Activated CD4-positive, alpha-beta T cell treated with anti-CD3 and anti-CD28 coated beads for 36 hours (primary cell): ENCODE measurements around the gene HMCES. TPM values are rescaled to one million over a fixed set of nuclear protein-coding genes. Genes with fewer than 3 reads are reported as not detected.

Experiments used
- ATAC-seq: fragments of 200-7000 bp; cut with Tn5 transposase; one replicate; pipeline ENCODE4 v1.10.0; 2021; ENCODE audit warnings: mild to moderate bottlenecking, moderate library complexity
- CTCF ChIA-PET: fragments of 350-600 bp; sonication (Branson Sonifier 250); formaldehyde crosslinking; loops from one replicate; lab custom pipeline; 2021; ENCODE audit warnings: antibody characterized with exemption; lab: Charles Lee
- POLR2A ChIA-PET: fragments of 350-600 bp; sonication (Branson Sonifier 250); formaldehyde crosslinking; loops from one replicate; lab custom pipeline; 2021; ENCODE audit warnings: antibody characterized with exemption, inconsistent platforms; lab: Charles Lee
- DNase-seq: peaks from one replicate; pipeline ENCODE4 v3.0.0-alpha.2; 2020
- H3K27ac Mint-ChIP-seq: one replicate; pipeline ENCODE4 v1.8.0; 2021; ENCODE audit warnings: mixed read lengths
- H3K27me3 Mint-ChIP-seq: one replicate; pipeline ENCODE4 v1.8.0; 2021; ENCODE audit warnings: mixed read lengths
- H3K36me3 Mint-ChIP-seq: one replicate; pipeline ENCODE4 v1.8.0; 2021; ENCODE audit warnings: low read depth, mixed read lengths
- H3K4me1 Mint-ChIP-seq: one replicate; pipeline ENCODE4 v1.8.0; 2021; ENCODE audit warnings: mixed read lengths
- H3K4me3 Mint-ChIP-seq: one replicate; pipeline ENCODE4 v1.8.0; 2021; ENCODE audit warnings: mild to moderate bottlenecking, moderate library complexity, mixed read lengths
- H3K9me3 Mint-ChIP-seq: one replicate; pipeline ENCODE4 v1.8.0; 2021; ENCODE audit warnings: low read depth, mixed read lengths
- intact Hi-C, 2 experiments: fragments of 100-400 bp; cut with DNase I in 1 of 2; cut with micrococcal nuclease in 1 of 2; formaldehyde crosslinking; loops; one replicate each; pipeline versions ENCODE4 v1.14.2 to v1.15.1; 2022 to 2024; cut with DNase I, micrococcal nuclease
- total RNA-seq, 2 experiments: library from RNA; stranded (reverse); gene quantifications; one replicate each; pipeline ENCODE4 v1.2.3, GENCODE V29; 2021

HMCES gene
- total RNA-seq, 2 experiments from 2014 or later: 43.1 to 56.7 TPM

- DNase-seq (no peak), ATAC-seq (no peak)
- Mint-ChIP-seq H3K36me3 (no peaks in the 10 kb centered on the region), H3K4me1 (no peaks in the 10 kb centered on the region), H3K27me3 (no peaks in the 10 kb centered on the region), H3K27ac (no peak overlapping the region), H3K9me3 (no peaks in the 10 kb centered on the region), H3K4me3 (no peak overlapping the region)
- ChIA-PET POLR2A (no interaction called here), CTCF (interaction anchor here (0.6 kb wide), 1 partner anchor 350 kb away, joined by 3 read pairs; no protein-coding TSS in a partner anchor)
- intact Hi-C loops: no loop called here
These were observed 42.3 kb downstream of the HMCES start for GRCh38 chr3:129320825-129321487.

GRCh38 chr3:129321887-129322286 lies 43.2 kb downstream of the HMCES start:
- intact Hi-C loops: no loop called here
- H3K36me3 Mint-ChIP-seq: no peaks in the 10 kb centered on the region
- no peak overlapping the region for H3K27ac Mint-ChIP-seq
- ATAC-seq (no peak), DNase-seq (no peak)
- H3K4me1 Mint-ChIP-seq: no peaks in the 10 kb centered on the region
- ChIA-PET POLR2A (interaction anchor here (0.6 kb wide), 1 partner anchor 96 kb away, joined by 3 read pairs; no protein-coding TSS in a partner anchor), CTCF (no interaction called here)
- H3K4me3 Mint-ChIP-seq: no peak overlapping the region
- H3K27me3 Mint-ChIP-seq: no peaks in the 10 kb centered on the region
- no peaks in the 10 kb centered on the region for H3K9me3 Mint-ChIP-seq

GRCh38 chr3:129323651-129324294 lies 45.1 kb downstream of the HMCES start:
- intact Hi-C loops: no loop called here
- POLR2A ChIA-PET: no interaction called here
- DNase-seq: no peak
- no peak for ATAC-seq
- Mint-ChIP-seq H3K9me3 (no peaks in the 10 kb centered on the region), H3K27ac (no peak overlapping the region), H3K4me3 (no peak overlapping the region), H3K36me3 (no peaks in the 10 kb centered on the region), H3K4me1 (no peaks in the 10 kb centered on the region), H3K27me3 (no peaks in the 10 kb centered on the region)
- CTCF ChIA-PET: interaction anchor here (1.0 kb wide), 1 partner anchor 354 kb away, joined by 3 read pairs; no protein-coding TSS in a partner anchor

GRCh38 chr3:129324855-129325254 lies 46.2 kb downstream of the HMCES start:
- CTCF ChIA-PET: interaction anchor here (0.7 to 1.0 kb wide), 2 partner anchors 198 to 355 kb away, joined by 3 to 5 read pairs; no protein-coding TSS in a partner anchor
- no peaks in the 10 kb centered on the region for H3K27me3 Mint-ChIP-seq
- H3K27ac Mint-ChIP-seq: no peak overlapping the region
- H3K36me3 Mint-ChIP-seq: no peaks in the 10 kb centered on the region
- ATAC-seq (no peak), DNase-seq (no peak)
- no peaks in the 10 kb centered on the region for H3K9me3 Mint-ChIP-seq
- H3K4me3 Mint-ChIP-seq: no peak overlapping the region
- POLR2A ChIA-PET: no interaction called here
- intact Hi-C loops: no loop called here
- H3K4me1 Mint-ChIP-seq: no peaks in the 10 kb centered on the region

GRCh38 chr3:129325383-129325782 lies 46.7 kb downstream of the HMCES start:
- ATAC-seq (no peak), DNase-seq (no peak)
- ChIA-PET CTCF (interaction anchor here (0.7 kb wide), 1 partner anchor 197 kb away, joined by 5 read pairs; no protein-coding TSS in a partner anchor), POLR2A (no interaction called here)
- H3K27ac Mint-ChIP-seq: no peak overlapping the region
- intact Hi-C loops: no loop called here
- no peaks in the 10 kb centered on the region for H3K4me1 Mint-ChIP-seq
- H3K36me3 Mint-ChIP-seq: no peaks in the 10 kb centered on the region
- no peak overlapping the region for H3K4me3 Mint-ChIP-seq
- H3K9me3 Mint-ChIP-seq: no peaks in the 10 kb centered on the region
- no peaks in the 10 kb centered on the region for H3K27me3 Mint-ChIP-seq

GRCh38 chr3:129326138-129326537 lies 47.5 kb downstream of the HMCES start:
- ATAC-seq (no peak), DNase-seq (no peak)
- no peaks in the 10 kb centered on the region for H3K27me3 Mint-ChIP-seq
- CTCF ChIA-PET: no interaction called here
- H3K36me3 Mint-ChIP-seq: no peaks in the 10 kb centered on the region
- H3K4me3 Mint-ChIP-seq: no peak overlapping the region
- POLR2A ChIA-PET: no interaction called here
- no peaks in the 10 kb centered on the region for H3K9me3 Mint-ChIP-seq
- no peak overlapping the region for H3K27ac Mint-ChIP-seq
- intact Hi-C loops: no loop called here
- H3K4me1 Mint-ChIP-seq: no peaks in the 10 kb centered on the region

GRCh38 chr3:129326595-129326994 lies 47.9 kb downstream of the HMCES start:
- H3K4me3 Mint-ChIP-seq: no peak overlapping the region
- POLR2A ChIA-PET: no interaction called here
- H3K36me3 Mint-ChIP-seq: no peaks in the 10 kb centered on the region
- H3K27me3 Mint-ChIP-seq: no peaks in the 10 kb centered on the region
- no peaks in the 10 kb centered on the region for H3K9me3 Mint-ChIP-seq
- CTCF ChIA-PET: no interaction called here
- no peaks in the 10 kb centered on the region for H3K4me1 Mint-ChIP-seq
- ATAC-seq (no peak), DNase-seq (no peak)
- intact Hi-C loops: no loop called here
- no peak overlapping the region for H3K27ac Mint-ChIP-seq

- Mint-ChIP-seq H3K36me3 (no peaks in the 10 kb centered on the region), H3K27me3 (no peaks in the 10 kb centered on the region), H3K4me1 (no peaks in the 10 kb centered on the region), H3K9me3 (no peaks in the 10 kb centered on the region), H3K27ac (no peak overlapping the region), H3K4me3 (no peak overlapping the region)
- intact Hi-C loops: no loop called here
- ATAC-seq (no peak), DNase-seq (no peak)
- ChIA-PET CTCF (interaction anchor here (0.7 kb wide), 2 partner anchors 11 to 358 kb away, joined by 3 to 5 read pairs; a partner anchor contains a TSS), POLR2A (no interaction called here)
These were observed 48.8 kb downstream of the HMCES start for GRCh38 chr3:129327510-129327909.

- no peaks in the 10 kb centered on the region for H3K4me1 Mint-ChIP-seq
- no peaks in the 10 kb centered on the region for H3K36me3 Mint-ChIP-seq
- POLR2A ChIA-PET: interaction anchor here (0.6 kb wide), 1 partner anchor 47 kb away, joined by 4 read pairs; no protein-coding TSS in a partner anchor
- ATAC-seq (no peak), DNase-seq (no peak)
- intact Hi-C loops: no loop called here
- H3K27ac Mint-ChIP-seq: no peak overlapping the region
- no peak overlapping the region for H3K4me3 Mint-ChIP-seq
- H3K9me3 Mint-ChIP-seq: no peaks in the 10 kb centered on the region
- no peaks in the 10 kb centered on the region for H3K27me3 Mint-ChIP-seq
- CTCF ChIA-PET: no interaction called here
These were observed 51.2 kb downstream of the HMCES start for GRCh38 chr3:129329858-129330257.

GRCh38 chr3:129330409-129330808 lies 51.7 kb downstream of the HMCES start:
- Mint-ChIP-seq H3K27me3 (no peaks in the 10 kb centered on the region), H3K4me1 (no peaks in the 10 kb centered on the region), H3K4me3 (no peak overlapping the region), H3K36me3 (no peaks in the 10 kb centered on the region), H3K27ac (no peak overlapping the region), H3K9me3 (no peaks in the 10 kb centered on the region)
- intact Hi-C loops: no loop called here
- ChIA-PET CTCF (no interaction called here), POLR2A (interaction anchor here (0.6 kb wide), 1 partner anchor 404 kb away, joined by 6 read pairs; no protein-coding TSS in a partner anchor)
- no peak for ATAC-seq
- no peak for DNase-seq

GRCh38 chr3:129333891-129334290 lies 55.2 kb downstream of the HMCES start:
- Mint-ChIP-seq H3K9me3 (no peaks in the 10 kb centered on the region), H3K27ac (no peak overlapping the region), H3K4me3 (no peak overlapping the region), H3K4me1 (no peaks in the 10 kb centered on the region), H3K36me3 (no peaks in the 10 kb centered on the region), H3K27me3 (no peaks in the 10 kb centered on the region)
- DNase-seq: no peak
- no peak for ATAC-seq
- ChIA-PET POLR2A (interaction anchor here (0.6 to 0.7 kb wide), 2 partner anchors 17 to 18 kb away, joined by 3 to 4 read pairs; a partner anchor contains a TSS), CTCF (interaction anchor here (0.6 to 1.3 kb wide), 3 partner anchors 33 to 315 kb away, joined by 3 read pairs; no protein-coding TSS in a partner anchor)
- intact Hi-C loops: no loop called here
